ENCODE data around the gene TMEM132D. TPM values are rescaled to one million over a fixed set of nuclear protein-coding genes. Genes with fewer than 3 reads are reported as not detected.
"Not testable (repeated sequence)": the region's sequence is repeated elsewhere in the genome, so short reads cannot be mapped to it uniquely, and the experiment has no call there.

TMEM132D gene
- total RNA-seq, 1 experiment from 2014 or later, result 1.4 TPM

DNA sequence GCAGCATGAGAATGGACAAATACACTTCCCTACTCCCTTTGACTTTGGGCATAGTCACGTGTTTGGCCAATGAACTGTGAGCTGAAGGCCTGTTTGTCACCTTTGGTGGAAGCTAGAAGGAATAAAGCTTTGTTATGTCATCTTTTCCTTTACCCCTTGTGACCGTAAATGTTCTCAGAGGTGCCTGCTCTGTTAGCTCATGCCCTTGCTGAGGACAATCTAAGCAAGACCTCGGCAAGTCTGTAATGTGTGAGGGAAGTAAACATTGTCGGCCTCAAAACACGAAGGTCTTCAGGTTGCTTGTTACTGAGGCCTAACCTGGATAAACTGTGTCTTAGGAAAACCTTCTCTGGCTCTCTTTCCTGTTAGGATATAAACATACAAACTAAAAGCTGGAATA is 354.2 kb downstream of the TMEM132D start:
- Mint-ChIP-seq H3K27me3 (ENCODE audit: low read depth) (peaks cover 10% of the 10 kb centered on the region), H3K9me3 (peaks cover 83% of the 10 kb centered on the region), H3K4me1 (no peaks in the 10 kb centered on the region), H3K4me3 (no peak overlapping the region), H3K27ac (no peak overlapping the region), H3K36me3 (peaks cover 79% of the 10 kb centered on the region)
- ATAC-seq (no peak), DNase-seq (ENCODE audit: low spot score) (no peak)
- no peak for TF ChIP-seq SMAD4 (CRISPR knock-in tag; IDR thresholded peaks at IDR 0.05)
- no peak for TF ChIP-seq TCF7 (CRISPR knock-in tag; IDR thresholded peaks at IDR 0.05; ENCODE audit: low read depth)
- TF ChIP-seq GTF2I (CRISPR knock-in tag; conservative IDR thresholded peaks at IDR 0.05), result no peak
- TF ChIP-seq NFATC4 (CRISPR knock-in tag; IDR thresholded peaks at IDR 0.05), result no peak
- TF ChIP-seq, protein P1, sequence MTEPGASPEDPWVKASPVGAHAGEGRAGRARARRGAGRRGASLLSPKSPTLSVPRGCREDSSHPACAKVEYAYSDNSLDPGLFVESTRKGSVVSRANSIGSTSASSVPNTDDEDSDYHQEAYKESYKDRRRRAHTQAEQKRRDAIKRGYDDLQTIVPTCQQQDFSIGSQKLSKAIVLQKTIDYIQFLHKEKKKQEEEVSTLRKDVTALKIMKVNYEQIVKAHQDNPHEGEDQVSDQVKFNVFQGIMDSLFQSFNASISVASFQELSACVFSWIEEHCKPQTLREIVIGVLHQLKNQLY (CRISPR knock-in tag; IDR thresholded peaks at IDR 0.05), result no peak
- no peak for TF ChIP-seq OVOL2 (CRISPR knock-in tag; IDR thresholded peaks at IDR 0.05; ENCODE audit: borderline replicate concordance)
- TF ChIP-seq, protein P2, sequence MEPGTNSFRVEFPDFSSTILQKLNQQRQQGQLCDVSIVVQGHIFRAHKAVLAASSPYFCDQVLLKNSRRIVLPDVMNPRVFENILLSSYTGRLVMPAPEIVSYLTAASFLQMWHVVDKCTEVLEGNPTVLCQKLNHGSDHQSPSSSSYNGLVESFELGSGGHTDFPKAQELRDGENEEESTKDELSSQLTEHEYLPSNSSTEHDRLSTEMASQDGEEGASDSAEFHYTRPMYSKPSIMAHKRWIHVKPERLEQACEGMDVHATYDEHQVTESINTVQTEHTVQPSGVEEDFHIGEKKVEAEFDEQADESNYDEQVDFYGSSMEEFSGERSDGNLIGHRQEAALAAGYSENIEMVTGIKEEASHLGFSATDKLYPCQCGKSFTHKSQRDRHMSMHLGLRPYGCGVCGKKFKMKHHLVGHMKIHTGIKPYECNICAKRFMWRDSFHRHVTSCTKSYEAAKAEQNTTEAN (CRISPR knock-in tag; IDR thresholded peaks at IDR 0.05), result no peak
- TF ChIP-seq, protein P3, sequence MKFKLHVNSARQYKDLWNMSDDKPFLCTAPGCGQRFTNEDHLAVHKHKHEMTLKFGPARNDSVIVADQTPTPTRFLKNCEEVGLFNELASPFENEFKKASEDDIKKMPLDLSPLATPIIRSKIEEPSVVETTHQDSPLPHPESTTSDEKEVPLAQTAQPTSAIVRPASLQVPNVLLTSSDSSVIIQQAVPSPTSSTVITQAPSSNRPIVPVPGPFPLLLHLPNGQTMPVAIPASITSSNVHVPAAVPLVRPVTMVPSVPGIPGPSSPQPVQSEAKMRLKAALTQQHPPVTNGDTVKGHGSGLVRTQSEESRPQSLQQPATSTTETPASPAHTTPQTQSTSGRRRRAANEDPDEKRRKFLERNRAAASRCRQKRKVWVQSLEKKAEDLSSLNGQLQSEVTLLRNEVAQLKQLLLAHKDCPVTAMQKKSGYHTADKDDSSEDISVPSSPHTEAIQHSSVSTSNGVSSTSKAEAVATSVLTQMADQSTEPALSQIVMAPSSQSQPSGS (CRISPR knock-in tag; IDR thresholded peaks at IDR 0.05; ENCODE audit: borderline replicate concordance, low read depth), result no peak
- no peak for TF ChIP-seq CBFB (CRISPR knock-in tag; IDR thresholded peaks at IDR 0.05; ENCODE audit: low read depth)
- no peak for TF ChIP-seq NR3C1 (CRISPR knock-in tag; conservative IDR thresholded peaks at IDR 0.05; ENCODE audit: low read depth)
- TF ChIP-seq NR1H2 (CRISPR knock-in tag; IDR thresholded peaks at IDR 0.05), result no peak
- no peak for TF ChIP-seq TP53 (CRISPR knock-in tag; IDR thresholded peaks at IDR 0.05)
- TF ChIP-seq SP1 (CRISPR knock-in tag; conservative IDR thresholded peaks at IDR 0.05), result no peak
- TF ChIP-seq, protein P4, sequence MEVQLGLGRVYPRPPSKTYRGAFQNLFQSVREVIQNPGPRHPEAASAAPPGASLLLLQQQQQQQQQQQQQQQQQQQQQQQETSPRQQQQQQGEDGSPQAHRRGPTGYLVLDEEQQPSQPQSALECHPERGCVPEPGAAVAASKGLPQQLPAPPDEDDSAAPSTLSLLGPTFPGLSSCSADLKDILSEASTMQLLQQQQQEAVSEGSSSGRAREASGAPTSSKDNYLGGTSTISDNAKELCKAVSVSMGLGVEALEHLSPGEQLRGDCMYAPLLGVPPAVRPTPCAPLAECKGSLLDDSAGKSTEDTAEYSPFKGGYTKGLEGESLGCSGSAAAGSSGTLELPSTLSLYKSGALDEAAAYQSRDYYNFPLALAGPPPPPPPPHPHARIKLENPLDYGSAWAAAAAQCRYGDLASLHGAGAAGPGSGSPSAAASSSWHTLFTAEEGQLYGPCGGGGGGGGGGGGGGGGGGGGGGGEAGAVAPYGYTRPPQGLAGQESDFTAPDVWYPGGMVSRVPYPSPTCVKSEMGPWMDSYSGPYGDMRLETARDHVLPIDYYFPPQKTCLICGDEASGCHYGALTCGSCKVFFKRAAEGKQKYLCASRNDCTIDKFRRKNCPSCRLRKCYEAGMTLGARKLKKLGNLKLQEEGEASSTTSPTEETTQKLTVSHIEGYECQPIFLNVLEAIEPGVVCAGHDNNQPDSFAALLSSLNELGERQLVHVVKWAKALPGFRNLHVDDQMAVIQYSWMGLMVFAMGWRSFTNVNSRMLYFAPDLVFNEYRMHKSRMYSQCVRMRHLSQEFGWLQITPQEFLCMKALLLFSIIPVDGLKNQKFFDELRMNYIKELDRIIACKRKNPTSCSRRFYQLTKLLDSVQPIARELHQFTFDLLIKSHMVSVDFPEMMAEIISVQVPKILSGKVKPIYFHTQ (CRISPR knock-in tag; IDR thresholded peaks at IDR 0.05), result no peak
- ChIA-PET POLR2A (no interaction called here), CTCF (no interaction called here)

DNA sequence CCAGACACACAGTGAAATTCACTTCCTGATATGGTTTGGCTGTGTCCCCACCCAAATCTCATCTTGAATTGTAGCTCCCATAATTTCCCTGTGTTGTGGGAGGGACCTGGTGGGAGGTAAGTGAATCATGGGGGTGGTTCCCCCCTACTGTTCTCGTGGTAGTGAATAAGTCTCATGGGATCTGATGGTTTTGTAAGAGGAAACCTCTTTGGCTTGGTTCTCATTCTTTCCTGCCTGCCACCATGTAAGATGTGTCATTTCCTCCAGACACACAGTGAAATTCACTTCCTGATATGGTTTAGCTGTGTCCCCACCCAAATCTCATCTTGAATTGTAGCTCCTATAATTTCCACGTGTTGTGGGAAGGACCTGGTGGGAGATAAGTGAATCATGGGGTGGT is 354.8 kb downstream of the TMEM132D start:
- H3K36me3 Mint-ChIP-seq, result peaks cover 79% of the 10 kb centered on the region
- H3K4me3 Mint-ChIP-seq; POLR2A ChIA-PET; H3K27ac Mint-ChIP-seq; CTCF ChIA-PET; H3K4me1 Mint-ChIP-seq; ATAC-seq; H3K27me3 Mint-ChIP-seq (ENCODE audit: low read depth); DNase-seq (ENCODE audit: low spot score): not testable (repeated sequence)
- H3K9me3 Mint-ChIP-seq, result peaks cover 83% of the 10 kb centered on the region

DNA sequence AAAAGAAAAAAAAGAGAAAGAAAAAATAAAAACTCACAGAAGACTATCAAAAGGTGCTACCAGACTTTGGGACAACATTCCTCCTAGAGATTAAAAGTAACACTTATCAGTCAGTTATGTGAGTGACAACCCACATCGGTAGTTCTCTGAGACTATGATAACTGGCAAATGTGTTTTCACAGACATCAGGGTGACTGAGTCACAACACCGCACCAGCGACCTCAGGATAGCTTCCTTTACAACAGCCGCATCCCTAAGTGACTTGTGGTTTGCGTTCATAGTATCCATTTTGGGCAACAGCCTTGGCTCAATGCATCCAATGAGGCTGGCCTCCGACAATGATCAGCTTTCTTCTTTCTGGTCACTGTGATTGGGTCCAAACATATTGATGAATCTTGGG is 359.1 kb downstream of the TMEM132D start:
- DNase-seq (ENCODE audit: low spot score), result no peak
- peaks cover 61% of the 10 kb centered on the region for H3K36me3 Mint-ChIP-seq
- no peaks in the 10 kb centered on the region for H3K4me1 Mint-ChIP-seq
- ATAC-seq, result no peak
- peaks cover 64% of the 10 kb centered on the region for H3K9me3 Mint-ChIP-seq
- POLR2A ChIA-PET, result no interaction called here
- CTCF ChIA-PET, result no interaction called here
- peaks cover 5% of the 10 kb centered on the region for H3K27me3 Mint-ChIP-seq (ENCODE audit: low read depth)
- H3K4me3 Mint-ChIP-seq, result no peak overlapping the region
- H3K27ac Mint-ChIP-seq, result no peak overlapping the region
- TF ChIP-seq, protein P5, sequence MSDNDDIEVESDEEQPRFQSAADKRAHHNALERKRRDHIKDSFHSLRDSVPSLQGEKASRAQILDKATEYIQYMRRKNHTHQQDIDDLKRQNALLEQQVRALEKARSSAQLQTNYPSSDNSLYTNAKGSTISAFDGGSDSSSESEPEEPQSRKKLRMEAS (CRISPR knock-in tag; IDR thresholded peaks at IDR 0.05), result no peak
- TF ChIP-seq ZNF671 (CRISPR knock-in tag; IDR thresholded peaks at IDR 0.05) (no peak), CREB1 (CRISPR knock-in tag; IDR thresholded peaks at IDR 0.05) (no peak)
- TF ChIP-seq, protein P6, sequence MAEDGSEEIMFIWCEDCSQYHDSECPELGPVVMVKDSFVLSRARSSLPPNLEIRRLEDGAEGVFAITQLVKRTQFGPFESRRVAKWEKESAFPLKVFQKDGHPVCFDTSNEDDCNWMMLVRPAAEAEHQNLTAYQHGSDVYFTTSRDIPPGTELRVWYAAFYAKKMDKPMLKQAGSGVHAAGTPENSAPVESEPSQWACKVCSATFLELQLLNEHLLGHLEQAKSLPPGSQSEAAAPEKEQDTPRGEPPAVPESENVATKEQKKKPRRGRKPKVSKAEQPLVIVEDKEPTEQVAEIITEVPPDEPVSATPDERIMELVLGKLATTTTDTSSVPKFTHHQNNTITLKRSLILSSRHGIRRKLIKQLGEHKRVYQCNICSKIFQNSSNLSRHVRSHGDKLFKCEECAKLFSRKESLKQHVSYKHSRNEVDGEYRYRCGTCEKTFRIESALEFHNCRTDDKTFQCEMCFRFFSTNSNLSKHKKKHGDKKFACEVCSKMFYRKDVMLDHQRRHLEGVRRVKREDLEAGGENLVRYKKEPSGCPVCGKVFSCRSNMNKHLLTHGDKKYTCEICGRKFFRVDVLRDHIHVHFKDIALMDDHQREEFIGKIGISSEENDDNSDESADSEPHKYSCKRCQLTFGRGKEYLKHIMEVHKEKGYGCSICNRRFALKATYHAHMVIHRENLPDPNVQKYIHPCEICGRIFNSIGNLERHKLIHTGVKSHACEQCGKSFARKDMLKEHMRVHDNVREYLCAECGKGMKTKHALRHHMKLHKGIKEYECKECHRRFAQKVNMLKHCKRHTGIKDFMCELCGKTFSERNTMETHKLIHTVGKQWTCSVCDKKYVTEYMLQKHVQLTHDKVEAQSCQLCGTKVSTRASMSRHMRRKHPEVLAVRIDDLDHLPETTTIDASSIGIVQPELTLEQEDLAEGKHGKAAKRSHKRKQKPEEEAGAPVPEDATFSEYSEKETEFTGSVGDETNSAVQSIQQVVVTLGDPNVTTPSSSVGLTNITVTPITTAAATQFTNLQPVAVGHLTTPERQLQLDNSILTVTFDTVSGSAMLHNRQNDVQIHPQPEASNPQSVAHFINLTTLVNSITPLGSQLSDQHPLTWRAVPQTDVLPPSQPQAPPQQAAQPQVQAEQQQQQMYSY (CRISPR knock-in tag; IDR thresholded peaks at IDR 0.05), result no peak
- TF ChIP-seq, protein P7, sequence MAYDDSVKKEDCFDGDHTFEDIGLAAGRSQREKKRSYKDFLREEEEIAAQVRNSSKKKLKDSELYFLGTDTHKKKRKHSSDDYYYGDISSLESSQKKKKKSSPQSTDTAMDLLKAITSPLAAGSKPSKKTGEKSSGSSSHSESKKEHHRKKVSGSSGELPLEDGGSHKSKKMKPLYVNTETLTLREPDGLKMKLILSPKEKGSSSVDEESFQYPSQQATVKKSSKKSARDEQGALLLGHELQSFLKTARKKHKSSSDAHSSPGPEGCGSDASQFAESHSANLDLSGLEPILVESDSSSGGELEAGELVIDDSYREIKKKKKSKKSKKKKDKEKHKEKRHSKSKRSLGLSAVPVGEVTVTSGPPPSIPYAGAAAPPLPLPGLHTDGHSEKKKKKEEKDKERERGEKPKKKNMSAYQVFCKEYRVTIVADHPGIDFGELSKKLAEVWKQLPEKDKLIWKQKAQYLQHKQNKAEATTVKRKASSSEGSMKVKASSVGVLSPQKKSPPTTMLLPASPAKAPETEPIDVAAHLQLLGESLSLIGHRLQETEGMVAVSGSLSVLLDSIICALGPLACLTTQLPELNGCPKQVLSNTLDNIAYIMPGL (CRISPR knock-in tag; IDR thresholded peaks at IDR 0.05), result no peak

Measured in WTC11 (cell line).